ENCODE results near the gene KLHL25.

Gene KLHL25

GRCh38 chr15:85711580-85712192 lies 83.0 kb downstream of the KLHL25 start:
- Histone ChIP-seq H3K4me3 (ENCODE audit: low read length) (no peak overlapping the region), H3K4me1 (ENCODE audit: control insufficient read depth, insufficient read depth, low read length) (no peaks in the 10 kb centered on the region)

GRCh38 chr15:85710340-85710842 lies 84.3 kb downstream of the KLHL25 start:
- H3K27me3 ChIP-seq (ENCODE audit: control insufficient read depth, insufficient read depth, low read length), result no peaks in the 10 kb centered on the region
- H3K4me1 ChIP-seq (ENCODE audit: control insufficient read depth, insufficient read depth, low read length), result no peaks in the 10 kb centered on the region
- H3K9me3 ChIP-seq (ENCODE audit: control insufficient read depth, insufficient read depth, low read length), result no peaks in the 10 kb centered on the region
- H3K36me3 ChIP-seq (ENCODE audit: control insufficient read depth, insufficient read depth, low read length), result no peaks in the 10 kb centered on the region
- WGBS (ENCODE audit: insufficient coverage, insufficient read length), result no CpG with 5 or more reads among the region's 7 CpGs
- no peak overlapping the region for H3K27ac ChIP-seq (ENCODE audit: low read length)
- no peak for DNase-seq (ENCODE audit: low read depth, low spot score)
- H3K4me3 ChIP-seq (ENCODE audit: low read length), result no peak overlapping the region

More at GRCh38 chr15:85711580-85712192, 83.0 kb downstream of the KLHL25 start:
- no peaks in the 10 kb centered on the region for H3K27me3 ChIP-seq (ENCODE audit: control insufficient read depth, insufficient read depth, low read length)
- no peaks in the 10 kb centered on the region for H3K9me3 ChIP-seq (ENCODE audit: control insufficient read depth, insufficient read depth, low read length)
- no CpG with 5 or more reads among the region's 7 CpGs for WGBS (ENCODE audit: insufficient coverage, insufficient read length)
- H3K27ac ChIP-seq (ENCODE audit: low read length), result no peak overlapping the region
- H3K36me3 ChIP-seq (ENCODE audit: control insufficient read depth, insufficient read depth, low read length), result no peaks in the 10 kb centered on the region
- no peak for DNase-seq (ENCODE audit: low read depth, low spot score)

All from iPS DF 6.9 (cell line).